Fibroblast of villous mesenchyme (primary cell): Measurements from ENCODE around the gene SH3BGR. TPM values are rescaled to one million over a fixed set of nuclear protein-coding genes. Genes with fewer than 3 reads are reported as not detected.

Experiments used
- DNase-seq: peaks from one replicate; pipeline ENCODE4 v3.0.0-alpha.2; 2010; ENCODE audit warnings: low read depth
- H3K4me3 ChIP-seq: 2 replicates; pipeline ENCODE4 v1.5.1; 2011; ENCODE audit warnings: low read depth, mild to moderate bottlenecking, low read length
- total RNA-seq: library from RNA; depleted of rRNA; stranded (reverse); fragments of >200 nt; gene quantifications from 2 replicates; pipeline ENCODE4 v1.2.3, GENCODE V29; 2012
- TF ChIP-seq, protein P1 (sequence below): IDR thresholded peaks from 2 replicates; pipeline ENCODE4 v1.5.1; 2012; ENCODE audit warnings: low read depth, mild to moderate bottlenecking, low read length; ENCODE audit not compliant: insufficient read depth

Gene SH3BGR
- total RNA-seq, 1 donor = 2.2 TPM

DNA sequence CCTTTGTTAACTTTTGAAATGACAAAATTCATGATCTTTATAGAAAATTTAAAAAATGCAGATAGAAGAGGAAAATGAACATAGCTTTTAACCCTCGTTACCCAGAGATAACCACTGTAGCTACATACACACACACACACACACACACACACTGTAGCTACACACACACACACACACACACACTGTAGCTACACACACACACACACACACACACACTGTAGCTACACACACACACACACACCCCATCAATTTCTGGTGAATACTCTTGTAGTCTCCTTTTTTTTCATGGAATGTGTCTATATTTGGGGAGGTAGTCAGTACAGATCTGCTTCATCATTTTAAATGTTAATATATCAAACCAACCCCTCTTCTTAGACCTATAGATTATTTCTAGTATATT is 58.5 kb downstream of the SH3BGR start:
- no peak overlapping the region for H3K4me3 ChIP-seq
- DNase-seq = no peak
- TF ChIP-seq, protein P1, sequence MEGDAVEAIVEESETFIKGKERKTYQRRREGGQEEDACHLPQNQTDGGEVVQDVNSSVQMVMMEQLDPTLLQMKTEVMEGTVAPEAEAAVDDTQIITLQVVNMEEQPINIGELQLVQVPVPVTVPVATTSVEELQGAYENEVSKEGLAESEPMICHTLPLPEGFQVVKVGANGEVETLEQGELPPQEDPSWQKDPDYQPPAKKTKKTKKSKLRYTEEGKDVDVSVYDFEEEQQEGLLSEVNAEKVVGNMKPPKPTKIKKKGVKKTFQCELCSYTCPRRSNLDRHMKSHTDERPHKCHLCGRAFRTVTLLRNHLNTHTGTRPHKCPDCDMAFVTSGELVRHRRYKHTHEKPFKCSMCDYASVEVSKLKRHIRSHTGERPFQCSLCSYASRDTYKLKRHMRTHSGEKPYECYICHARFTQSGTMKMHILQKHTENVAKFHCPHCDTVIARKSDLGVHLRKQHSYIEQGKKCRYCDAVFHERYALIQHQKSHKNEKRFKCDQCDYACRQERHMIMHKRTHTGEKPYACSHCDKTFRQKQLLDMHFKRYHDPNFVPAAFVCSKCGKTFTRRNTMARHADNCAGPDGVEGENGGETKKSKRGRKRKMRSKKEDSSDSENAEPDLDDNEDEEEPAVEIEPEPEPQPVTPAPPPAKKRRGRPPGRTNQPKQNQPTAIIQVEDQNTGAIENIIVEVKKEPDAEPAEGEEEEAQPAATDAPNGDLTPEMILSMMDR = no peak

DNA sequence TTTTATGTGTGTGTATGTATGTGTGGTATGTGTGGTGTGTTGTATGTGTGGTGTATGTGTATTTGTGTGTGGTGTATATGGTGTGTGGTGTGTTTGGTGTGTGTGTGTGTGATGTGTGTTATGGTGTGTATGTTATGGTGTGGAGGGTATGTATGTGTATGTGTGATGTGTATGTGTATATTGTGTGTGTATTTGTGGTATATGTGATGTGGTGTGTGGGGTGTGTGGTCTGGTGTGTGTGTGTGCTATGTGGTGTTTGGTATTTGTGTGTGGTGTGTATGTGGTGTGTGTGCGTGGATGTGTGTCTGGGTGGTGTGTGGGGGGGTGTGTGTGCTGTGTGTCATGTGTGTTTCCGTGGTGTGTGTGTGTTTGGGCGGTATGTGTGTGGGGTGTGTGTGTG is 59.3 kb downstream of the SH3BGR start:
- DNase-seq = no peak
- TF ChIP-seq, protein P1 = no peak

GRCh38 chr21:39513735-39514134 is 62.0 kb downstream of the SH3BGR start:
- no peak for DNase-seq
- H3K4me3 ChIP-seq = no peak overlapping the region
- TF ChIP-seq, protein P1 = no peak

More for the DNA sequence above, 59.3 kb downstream of the SH3BGR start:
- H3K4me3 ChIP-seq = no peak overlapping the region

DNA sequence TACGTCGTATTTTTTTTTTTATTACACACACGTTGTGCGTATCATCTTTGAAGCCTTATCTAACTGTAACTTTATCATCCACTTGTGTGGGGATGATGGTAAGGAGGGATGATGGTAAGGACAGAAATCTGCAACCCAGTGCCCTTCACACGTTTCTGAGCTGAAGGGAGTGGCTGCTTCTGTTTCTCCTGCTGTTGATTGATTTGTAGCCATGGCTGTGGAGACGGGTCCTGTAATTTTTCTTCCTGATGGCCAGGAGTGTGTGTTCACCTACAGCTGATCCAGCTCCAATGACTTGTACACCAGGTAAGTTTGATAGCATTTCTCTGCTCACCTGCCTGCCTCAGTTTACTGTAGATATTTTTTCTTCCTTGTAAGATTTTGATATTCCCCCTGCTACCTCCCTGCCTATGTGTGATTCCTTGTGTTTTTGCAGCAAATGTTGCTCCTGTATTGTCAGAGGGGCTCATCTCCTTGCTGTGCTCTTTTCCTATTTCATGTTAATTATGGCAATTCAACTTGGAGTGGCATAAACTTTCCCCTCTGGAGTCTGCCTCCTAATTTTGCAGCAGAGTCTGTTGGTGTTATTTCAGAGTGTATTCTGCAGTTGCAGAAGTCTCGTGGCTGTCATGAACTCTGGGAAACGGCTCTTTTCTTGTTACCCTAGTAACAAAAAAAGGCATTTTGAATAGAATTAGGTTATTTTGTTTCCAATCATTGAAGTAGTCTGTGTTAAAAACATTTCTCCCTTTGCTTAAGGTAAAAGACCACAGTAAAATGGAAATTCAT is 64.1 kb downstream of the SH3BGR start:
- DNase-seq = no peak
- TF ChIP-seq, protein P1 = no peak
- no peak overlapping the region for H3K4me3 ChIP-seq

DNA sequence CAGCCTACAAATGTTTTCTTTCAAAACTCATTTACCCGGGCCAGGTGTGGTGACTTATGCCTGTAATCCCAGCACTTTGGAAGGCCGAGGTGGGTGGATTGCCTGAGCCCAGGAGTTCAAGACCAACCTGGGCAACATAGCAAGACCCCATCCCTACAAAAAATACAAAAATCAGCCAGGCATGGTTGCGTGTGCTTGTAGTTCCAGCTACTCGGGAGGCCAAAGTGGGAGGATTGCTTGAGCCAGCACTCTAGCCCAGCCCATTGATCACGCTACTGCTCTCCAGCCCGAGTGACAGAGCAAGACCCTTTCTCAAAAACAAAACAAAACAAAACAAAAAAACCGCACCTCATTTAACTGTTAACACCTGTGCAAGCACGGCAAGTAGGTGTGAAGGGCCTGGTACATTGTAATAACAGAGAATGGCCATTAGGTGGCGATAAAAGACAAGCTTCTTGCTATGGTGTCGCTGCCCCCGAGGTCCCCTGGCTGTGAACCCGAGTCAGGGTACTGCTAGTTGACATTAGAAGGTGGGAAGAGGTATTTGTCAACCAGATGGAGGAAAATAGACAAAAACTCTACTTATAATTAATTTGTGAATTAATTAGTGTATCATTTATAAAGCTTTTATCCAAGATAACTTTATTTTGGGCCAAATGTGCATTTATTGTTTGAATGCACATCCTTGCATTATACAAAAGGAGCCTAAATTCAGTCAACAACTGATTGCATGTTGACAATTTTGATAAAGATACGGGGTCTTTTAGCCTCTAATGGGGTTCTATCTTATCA is 66.5 kb downstream of the SH3BGR start:
- no peak overlapping the region for H3K4me3 ChIP-seq
- TF ChIP-seq, protein P1 = peak; percentile 85
- peak; percentile 51 for DNase-seq

- peak; percentile 5 for DNase-seq
- no peak overlapping the region for H3K4me3 ChIP-seq
- TF ChIP-seq, protein P1 = no peak
These were observed 67.1 kb downstream of the SH3BGR start for GRCh38 chr21:39518847-39519210.
